ENCODE data around the gene MLEC.

- TF ChIP-seq CTCF (IDR thresholded peaks at IDR 0.05) (no peak), EZH2 (IDR thresholded peaks at IDR 0.05) (no peak), EZH2phosphoT487 (IDR thresholded peaks at IDR 0.05) (no peak)
Measured at GRCh38 chr12:120696626-120697025, 9.7 kb downstream of the MLEC start.

Data from neural progenitor cell (in vitro differentiated cells).